Body of pancreas (tissue), 4 donors: ENCODE data around the gene SET. TPM values are rescaled to one million over a fixed set of nuclear protein-coding genes. Genes with fewer than 3 reads are reported as not detected.

ENCODE experiments used
- ATAC-seq: fragments of 150-250 bp; one replicate; pipeline ENCODE4 v1.9.1; 2016
- DNase-seq, 4 donors: peaks; one replicate each; pipeline ENCODE4 v3.0.0-alpha.2; 2019
- H3K27ac ChIP-seq, 4 donors: fragments of 200-600 bp; sonication (generic); 1 replicate in 3 of 4; 2 replicates in 1 of 4; pipeline versions ENCODE4 v1.5.1 to v1.6.1; 2016 to 2019; ENCODE audit warnings: mild to moderate bottlenecking in 1 of 4, mixed read lengths in 1 of 4, moderate library complexity in 1 of 4
- H3K27me3 ChIP-seq, 2 donors: fragments of 200-600 bp; sonication (generic); one replicate each; pipeline ENCODE4 v1.6.0; 2016; ENCODE audit warnings: mild to moderate bottlenecking in 1 of 2
- H3K36me3 ChIP-seq, 2 donors: fragments of 200-600 bp; sonication (generic); replicated peaks in 1 of 2; 2 replicates each; pipeline ENCODE4 v1.5.1; 2016; ENCODE audit warnings: low read depth in 2 of 2; ENCODE audit not compliant: insufficient read depth in 1 of 2
- H3K4me1 ChIP-seq: fragments of 200-600 bp; sonication (generic); one replicate; pipeline ENCODE4 v1.6.0; 2016
- H3K4me3 ChIP-seq, 2 donors: fragments of 200-600 bp; sonication (generic); 1 replicate in 1 of 2; 2 replicates in 1 of 2; pipeline ENCODE4 v1.5.1; 2016 to 2019
- H3K9me3 ChIP-seq, 3 donors: fragments of 200-600 bp; sonication (generic); 1 replicate in 2 of 3; 2 replicates in 1 of 3; pipeline ENCODE4 v1.5.1; 2016
- CTCF ChIP-seq, 7 experiments: fragments of 450-650 bp in 4 of 7; fragments of 200-600 bp in 3 of 7; sonication (generic) in 3 of 7; IDR thresholded peaks; one replicate each; pipeline ENCODE4 v1.5.1; 2016 to 2019; ENCODE audit warnings: antibody characterized with exemption in 7 of 7
- POLR2A ChIP-seq, 3 donors: fragments of 450-650 bp; IDR thresholded peaks; one replicate each; pipeline ENCODE4 v1.6.1; 2016; ENCODE audit warnings: antibody characterized with exemption in 3 of 3, mild to moderate bottlenecking in 2 of 3
- WGBS, 2 donors: methylation state at CpG; one replicate each; pipeline ENCODE4 v1.1.5; 2017; 5-methylcytosine and 5-hydroxymethylcytosine counted together
- intact Hi-C: fragments of 100-400 bp; cut with DNase I; formaldehyde crosslinking; loops from one replicate; pipeline ENCODE4 v1.15.1; 2023
- total RNA-seq, 2 donors: library from RNA; depleted of rRNA; stranded (reverse); fragments of >200 nt; gene quantifications; one replicate each; pipeline ENCODE4 v1.1.0, GENCODE V29; 2016

SET gene
- total RNA-seq, 2 donors from 2014 or later = 70.9 to 87.2 TPM

- WGBS, 2 donors = 98 to 100% methylated on average over 4 of the region's 4 CpGs
- Histone ChIP-seq H3K27ac (no peak overlapping the region), H3K9me3 (no peaks in the 10 kb centered on the region), H3K36me3 (no peaks in the 10 kb centered on the region), H3K4me3 (no peak overlapping the region), H3K27me3 (no peaks in the 10 kb centered on the region), H3K4me1 (no peaks in the 10 kb centered on the region)
- no peak for ATAC-seq
- no peak for DNase-seq
- TF ChIP-seq POLR2A (IDR thresholded peaks at IDR 0.05) = no peak
- TF ChIP-seq CTCF (IDR thresholded peaks at IDR 0.05) = no peak
- intact Hi-C loops = no loop called here
Observed at GRCh38 chr9:128675382-128675781, 13.6 kb upstream of the SET start.

GRCh38 chr9:128677794-128678193 is 11.2 kb upstream of the SET start:
- no peak for ATAC-seq
- Histone ChIP-seq H3K9me3 (no peaks in the 10 kb centered on the region), H3K4me1 (peaks cover 5% of the 10 kb centered on the region), H3K4me3 (no peak overlapping the region), H3K27ac (no peak overlapping the region), H3K36me3 (no peaks in the 10 kb centered on the region), H3K27me3 (no peaks in the 10 kb centered on the region)
- WGBS, 2 donors = 90 to 92% methylated on average over 10 of the region's 10 CpGs
- no peak for DNase-seq
- intact Hi-C loops = no loop called here
- TF ChIP-seq POLR2A (IDR thresholded peaks at IDR 0.05) = no peak
- TF ChIP-seq CTCF (IDR thresholded peaks at IDR 0.05) = no peak

- Histone ChIP-seq H3K27me3 (no peaks in the 10 kb centered on the region), H3K27ac (peak overlapping the region; percentile 83 to 97 (median 91)), H3K4me3 (peak overlapping the region; percentile 47 to 61), H3K4me1 (peaks cover 37% of the 10 kb centered on the region), H3K9me3 (no peaks in the 10 kb centered on the region), H3K36me3 (no peaks in the 10 kb centered on the region)
- DNase-seq = peak; percentile 71 to 82 (median 78)
- intact Hi-C loops = no loop called here
- TF ChIP-seq CTCF (IDR thresholded peaks at IDR 0.05) (no peak), POLR2A (IDR thresholded peaks at IDR 0.05) (peak in 2 of 3 donors; percentile 30 to 43)
- ATAC-seq = peak; percentile 66
- 2 to 3% methylated on average over 16 to 21 of the region's 21 CpGs for WGBS, 2 donors
Observed at GRCh38 chr9:128683340-128684064, 5.5 kb upstream of the SET start.

GRCh38 chr9:128684065-128684324 is 5.0 kb upstream of the SET start:
- ATAC-seq (peak; percentile 0), DNase-seq (no peak)
- 0% methylated on average over 3 of the region's 3 CpGs for WGBS, 2 donors
- TF ChIP-seq CTCF (IDR thresholded peaks at IDR 0.05) (no peak), POLR2A (IDR thresholded peaks at IDR 0.05) (no peak)
- Histone ChIP-seq H3K4me1 (peaks cover 37% of the 10 kb centered on the region), H3K9me3 (no peaks in the 10 kb centered on the region), H3K27me3 (no peaks in the 10 kb centered on the region), H3K27ac (peak overlapping the region; percentile 83 to 97 (median 91)), H3K36me3 (no peaks in the 10 kb centered on the region), H3K4me3 (peak overlapping the region; percentile 47 to 61)
- intact Hi-C loops = no loop called here
